HG03521 (cell line): ENCODE measurements around the gene MROH8.
"Not testable (repeated sequence)": the region's sequence is repeated elsewhere in the genome, so short reads cannot be mapped to it uniquely, and the experiment has no call there.

Experiments
- ATAC-seq: cut with Tn5 transposase; IDR thresholded peaks from one replicate; pipeline ENCODE4 v1.9.1; 2021; ENCODE audit warnings: mild to moderate bottlenecking, moderate library complexity; ENCODE audit not compliant: unreplicated experiment

The MROH8 gene

GRCh38 chr20:37158248-37158647 is 21.1 kb downstream of the MROH8 start:
- ATAC-seq = no peak

GRCh38 chr20:37155987-37156386 is 23.4 kb downstream of the MROH8 start:
- ATAC-seq = no peak

GRCh38 chr20:37154684-37155298 is 24.6 kb downstream of the MROH8 start:
- ATAC-seq = no peak

GRCh38 chr20:37152284-37152683 is 27.1 kb downstream of the MROH8 start:
- ATAC-seq = no peak

GRCh38 chr20:37151529-37151928 is 27.8 kb downstream of the MROH8 start:
- ATAC-seq = no peak

GRCh38 chr20:37150864-37151263 is 28.5 kb downstream of the MROH8 start:
- ATAC-seq = not testable (repeated sequence)

GRCh38 chr20:37147250-37147649 is 32.1 kb downstream of the MROH8 start:
- no peak for ATAC-seq

- ATAC-seq = no peak
Observed at GRCh38 chr20:37144856-37145404, 34.4 kb downstream of the MROH8 start.

- no peak for ATAC-seq
Observed at GRCh38 chr20:37142708-37143107, 36.6 kb downstream of the MROH8 start.

GRCh38 chr20:37137547-37137946 is 41.8 kb downstream of the MROH8 start:
- ATAC-seq = no peak

- ATAC-seq = no peak
Observed at GRCh38 chr20:37133952-37134351, 45.4 kb downstream of the MROH8 start.

GRCh38 chr20:37131486-37131885 is 47.9 kb downstream of the MROH8 start:
- no peak for ATAC-seq

- no peak for ATAC-seq
Observed at GRCh38 chr20:37128803-37129202, 50.5 kb downstream of the MROH8 start.

GRCh38 chr20:37126290-37126689 is 53.1 kb downstream of the MROH8 start:
- ATAC-seq = not testable (repeated sequence)

- ATAC-seq = no peak
Observed at GRCh38 chr20:37123441-37123840, 55.9 kb downstream of the MROH8 start.

GRCh38 chr20:37120497-37120896 is 58.9 kb downstream of the MROH8 start:
- no peak for ATAC-seq

- no peak for ATAC-seq
Observed at GRCh38 chr20:37119356-37120036, 59.9 kb downstream of the MROH8 start.

- ATAC-seq = no peak
Observed at GRCh38 chr20:37114012-37114411, 65.3 kb downstream of the MROH8 start.

GRCh38 chr20:37111926-37112455 is 67.4 kb downstream of the MROH8 start:
- no peak for ATAC-seq

GRCh38 chr20:37108676-37109075 is 70.7 kb downstream of the MROH8 start:
- ATAC-seq = no peak

- no peak for ATAC-seq
Observed at GRCh38 chr20:37102571-37102970, 76.8 kb downstream of the MROH8 start.

- no peak for ATAC-seq
Observed at GRCh38 chr20:37096415-37097041, 82.8 kb downstream of the MROH8 start.
